Middle frontal gyrus (tissue), 1 donor: Measurements from ENCODE around the gene AKAP6.
"Not testable (repeated sequence)": the region's sequence is repeated elsewhere in the genome, so short reads cannot be mapped to it uniquely, and the experiment has no call there.

Experiments used
- DNase-seq: peaks from one replicate; pipeline ENCODE4 v3.0.0-alpha.2; 2015; ENCODE audit warnings: low spot score; ENCODE audit errors: extremely low spot score

AKAP6 gene

DNA sequence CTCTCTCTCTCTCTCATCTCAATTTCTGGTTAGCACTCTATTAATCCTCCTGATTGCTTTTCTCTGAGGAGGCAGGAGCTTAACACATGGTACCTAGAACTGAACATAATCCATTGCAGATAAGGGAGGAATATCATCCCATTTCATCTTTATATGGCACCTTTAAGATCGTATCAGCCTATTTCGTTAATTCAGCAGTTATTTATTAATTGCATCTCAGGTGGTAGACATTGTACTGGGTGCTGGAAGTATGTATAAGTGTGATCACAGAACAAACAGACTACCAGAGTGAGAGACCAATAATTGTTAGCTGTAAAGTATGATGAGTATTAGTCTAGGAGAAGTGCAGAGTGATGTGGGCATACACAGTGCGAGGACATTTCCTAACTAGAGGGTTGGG lies 39.0 kb downstream of the AKAP6 start:
- no peak for DNase-seq

DNA sequence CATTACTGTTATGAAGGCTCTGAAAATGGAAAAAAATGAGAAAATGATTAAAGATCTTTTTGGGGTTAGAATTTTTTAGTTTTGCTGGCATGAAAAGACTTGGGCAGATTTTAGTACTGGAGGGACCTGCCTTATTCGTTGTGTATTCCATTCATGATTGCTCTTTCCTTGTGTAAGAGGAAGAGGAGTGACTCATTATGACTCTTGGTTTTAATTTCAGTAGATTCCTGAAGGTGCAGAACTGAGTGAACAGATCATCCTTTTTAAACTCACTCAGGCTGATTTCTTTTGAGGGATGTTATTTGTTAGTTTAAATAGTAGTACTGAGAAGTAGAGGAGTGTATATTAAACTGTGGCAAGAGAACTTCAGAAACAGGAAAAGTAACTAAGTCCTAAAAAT lies 41.6 kb downstream of the AKAP6 start:
- DNase-seq, result no peak

DNA sequence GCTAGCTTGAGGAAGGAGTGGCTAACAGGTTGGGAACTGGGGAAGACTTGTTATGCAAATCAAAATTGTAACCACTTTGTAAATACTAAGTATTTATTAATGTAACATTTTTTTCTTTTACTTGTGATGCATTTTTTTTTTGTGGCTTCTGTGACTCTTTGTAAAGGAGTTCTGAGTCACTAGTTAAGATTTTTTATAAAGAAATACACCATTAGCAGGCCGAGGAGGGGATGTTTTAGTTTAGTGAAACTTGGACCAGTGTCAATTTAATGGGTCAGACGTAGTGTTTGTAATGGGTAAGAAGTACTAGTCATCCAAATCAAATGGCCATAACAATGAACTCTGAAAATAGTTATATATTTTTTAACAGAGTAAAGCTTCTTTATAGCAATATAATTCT lies 43.1 kb downstream of the AKAP6 start:
- DNase-seq, result no peak

DNA sequence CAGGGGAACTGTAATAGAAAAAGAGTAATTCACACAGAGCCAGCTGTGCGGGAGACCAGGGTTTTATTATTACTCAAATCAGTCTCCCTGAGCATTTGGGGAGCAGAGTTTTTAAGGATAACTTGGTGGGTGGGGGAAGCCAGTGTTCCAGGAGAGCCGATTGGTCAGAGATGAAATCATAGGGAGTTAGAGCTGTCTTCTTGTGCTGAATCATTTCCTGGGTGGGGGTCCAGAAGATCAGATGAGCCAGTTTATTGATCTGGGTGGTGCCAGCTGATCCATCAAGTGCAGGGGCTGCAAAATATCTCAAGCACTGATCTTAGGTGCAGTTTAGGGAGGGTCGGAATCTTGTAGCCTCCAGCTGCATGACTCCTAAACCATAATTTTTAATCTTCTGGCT lies 44.1 kb downstream of the AKAP6 start:
- not testable (repeated sequence) for DNase-seq

DNA sequence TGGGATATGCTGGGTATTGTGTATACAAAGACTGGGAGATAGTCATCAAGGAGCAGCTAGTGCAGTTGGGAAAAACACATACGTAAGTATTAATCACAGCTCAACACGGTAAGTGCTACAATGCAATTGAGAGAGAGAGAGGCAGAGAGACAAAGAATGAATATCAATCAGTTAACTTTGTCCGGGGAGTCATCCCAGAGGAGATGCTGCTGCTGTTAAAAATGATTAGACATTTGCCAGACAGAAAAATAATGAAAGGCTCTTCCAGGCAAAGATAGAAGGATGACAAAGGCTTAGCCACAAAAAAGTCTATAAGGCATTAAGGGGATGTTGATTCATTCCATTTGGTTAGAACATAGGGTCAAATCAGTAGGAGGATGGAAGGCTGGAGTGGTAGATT lies 45.1 kb downstream of the AKAP6 start:
- DNase-seq, result no peak

DNA sequence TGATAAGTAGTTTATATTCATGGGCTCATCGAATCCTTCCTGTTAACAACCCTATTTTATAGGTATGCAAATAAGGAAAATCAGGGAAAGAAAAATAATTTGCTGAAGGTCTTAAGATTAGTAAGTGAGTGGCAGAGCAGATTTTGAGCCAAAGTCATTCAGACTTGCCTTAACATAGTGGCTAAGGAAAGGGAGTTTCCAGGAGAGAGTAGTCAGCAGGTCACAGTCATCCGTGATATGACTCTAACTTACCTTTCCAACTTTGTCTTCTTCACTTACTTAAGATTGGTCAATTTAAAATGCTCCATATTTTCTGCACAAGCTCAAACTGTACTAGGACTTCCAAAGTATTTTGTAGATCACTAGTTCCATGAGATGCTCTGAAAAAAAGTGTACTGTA lies 46.6 kb downstream of the AKAP6 start:
- no peak for DNase-seq

DNA sequence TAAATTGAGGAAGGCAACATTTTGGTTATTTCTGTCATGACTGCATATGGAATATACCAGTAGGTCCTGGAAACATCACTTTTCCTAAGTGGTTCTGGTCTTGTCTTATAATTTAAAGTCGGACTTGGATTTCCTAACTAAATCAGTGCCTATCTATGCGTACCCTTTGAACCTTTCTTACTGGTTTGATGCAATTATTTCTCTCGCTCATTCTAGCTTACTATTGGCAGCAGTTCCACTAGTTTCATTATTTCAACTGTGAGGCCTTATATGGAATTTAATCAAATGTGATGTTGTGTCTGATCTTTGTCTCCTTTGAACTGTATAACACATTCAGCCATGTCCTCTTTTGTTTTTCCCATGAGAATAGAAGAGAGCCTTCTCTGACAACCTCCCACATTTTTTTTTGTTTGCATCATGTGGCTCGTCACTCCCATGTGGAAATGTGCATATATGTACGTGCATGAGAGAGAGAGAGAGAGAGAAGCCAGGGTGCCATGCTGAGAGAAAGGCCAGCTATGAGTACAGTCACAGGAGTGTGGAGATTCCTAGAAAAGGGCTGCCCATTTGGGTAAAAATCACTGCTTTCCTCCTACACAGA lies 48.0 kb downstream of the AKAP6 start:
- DNase-seq, result no peak

DNA sequence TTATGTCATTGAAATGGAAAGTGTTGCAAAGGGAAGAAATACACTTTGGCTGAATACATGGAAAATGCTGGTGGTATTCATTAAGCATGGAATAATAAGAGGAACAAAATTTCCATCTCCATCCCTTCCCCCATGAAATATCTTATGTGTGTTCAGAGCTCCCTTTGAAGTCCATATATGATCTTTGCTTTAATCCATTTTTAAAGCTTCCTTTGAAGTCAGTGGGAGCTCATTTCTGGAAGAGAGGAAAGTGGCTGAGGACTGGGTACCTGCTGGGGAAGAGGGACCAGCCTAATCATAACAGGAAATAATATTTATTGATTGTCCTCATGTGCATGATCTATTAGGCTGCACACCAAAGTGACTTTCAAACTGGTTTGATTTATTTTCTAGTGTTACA lies 49.2 kb downstream of the AKAP6 start:
- DNase-seq, result no peak

DNA sequence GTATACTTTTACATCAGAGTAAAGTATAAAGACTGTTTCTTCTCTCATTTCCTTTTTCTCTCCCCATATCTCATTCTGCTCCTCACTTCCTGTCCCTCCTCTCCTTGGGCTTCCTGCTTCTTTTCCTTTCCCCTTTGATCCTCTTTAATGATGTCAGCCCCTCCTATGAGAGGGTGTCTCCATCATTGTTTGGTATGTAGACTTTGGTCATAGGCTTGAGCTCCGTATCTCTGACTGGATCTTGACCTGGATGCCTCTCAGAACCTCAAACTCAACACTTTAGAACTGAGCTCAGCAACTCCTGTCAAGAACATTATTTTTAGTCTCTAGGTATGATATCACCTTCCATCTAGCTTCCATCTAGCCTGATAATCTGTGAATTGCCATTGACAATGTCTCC lies 50.3 kb downstream of the AKAP6 start:
- no peak for DNase-seq

DNA sequence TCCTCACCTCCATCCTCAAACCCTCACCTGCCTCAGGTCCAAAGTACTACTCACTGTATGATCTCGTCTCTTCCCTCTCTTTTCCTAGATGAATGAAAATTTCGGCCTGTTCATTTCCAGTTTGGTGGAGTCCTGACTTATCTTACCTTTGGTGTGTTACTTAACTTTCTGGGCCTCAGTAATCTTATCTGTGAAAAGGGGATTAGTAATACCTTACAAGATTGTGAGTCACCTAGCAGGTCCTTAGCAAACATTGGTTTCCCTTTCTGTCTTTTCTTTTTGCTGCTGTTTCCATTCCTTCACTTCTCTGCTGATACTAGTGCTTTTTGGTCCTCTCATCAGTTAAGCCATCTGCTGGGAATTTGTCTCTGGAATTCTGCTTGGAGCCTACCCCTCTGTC lies 52.8 kb downstream of the AKAP6 start:
- no peak for DNase-seq

DNA sequence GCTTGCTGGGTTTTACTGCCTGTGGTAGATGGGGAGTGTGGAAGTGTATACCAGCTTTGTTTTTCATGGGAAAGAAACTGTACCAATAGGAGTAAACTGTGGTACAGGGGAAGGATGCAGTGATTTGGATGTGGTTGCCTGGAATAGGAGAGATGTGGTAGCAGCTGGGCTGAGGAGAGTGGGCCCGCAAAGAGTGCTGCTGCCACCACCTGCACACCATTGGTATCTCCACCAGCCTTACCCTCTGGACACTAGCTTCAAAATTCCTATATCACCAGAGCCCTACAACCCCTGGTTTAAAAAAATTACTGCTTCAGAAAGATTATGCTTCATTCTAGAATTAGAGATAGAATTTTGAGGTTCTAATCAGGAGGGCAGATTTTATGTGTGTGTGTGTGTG lies 53.6 kb downstream of the AKAP6 start:
- DNase-seq, result no peak

DNA sequence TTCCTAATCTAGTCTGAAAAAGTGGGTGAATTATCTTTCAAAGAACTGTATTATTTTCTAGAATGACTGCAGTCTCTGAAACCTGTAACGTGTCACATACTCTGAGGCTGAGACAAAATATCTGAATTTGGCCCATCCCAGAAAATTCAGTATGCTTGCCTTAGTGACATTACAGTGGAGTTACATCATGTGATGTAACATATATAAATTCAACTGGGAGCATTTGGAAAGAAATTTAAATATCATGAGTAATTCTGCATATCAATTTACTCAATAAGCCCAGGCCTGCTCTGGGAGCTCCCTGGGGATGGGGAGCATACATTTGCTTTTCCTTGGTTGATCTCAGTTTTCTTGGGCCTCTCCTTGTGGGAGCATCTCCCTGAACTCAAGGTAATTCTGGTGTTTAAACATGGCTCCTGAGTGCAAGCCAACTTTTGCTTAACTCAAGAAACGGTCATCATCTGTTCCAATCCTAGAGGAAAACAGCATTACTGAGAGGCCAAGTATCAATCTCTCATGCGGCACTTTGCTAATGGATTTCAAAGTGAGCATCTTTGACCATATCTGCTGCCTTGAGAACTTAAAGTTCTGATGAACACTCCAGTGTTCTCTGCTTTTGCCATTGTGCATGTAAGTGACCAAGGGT lies 54.4 kb downstream of the AKAP6 start:
- DNase-seq, result no peak

DNA sequence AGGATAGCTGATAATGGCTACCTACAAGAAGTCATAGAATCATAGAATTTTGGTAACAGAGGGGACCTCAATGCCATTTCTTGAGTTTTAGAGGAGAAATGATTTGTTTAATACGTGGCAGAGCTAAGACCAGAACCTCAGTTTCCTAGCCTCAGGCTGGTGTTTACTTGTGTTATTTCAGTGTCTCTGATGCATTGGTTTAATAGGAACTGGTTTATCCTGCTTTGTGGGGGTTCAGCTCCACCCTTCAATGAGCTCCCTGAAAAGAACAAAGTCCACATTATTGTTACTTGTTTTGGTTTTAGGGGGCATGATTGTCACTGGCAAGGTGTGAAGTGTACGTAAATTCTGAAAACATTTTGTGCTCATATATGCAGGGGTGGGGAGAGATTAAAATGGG lies 55.4 kb downstream of the AKAP6 start:
- no peak for DNase-seq

DNA sequence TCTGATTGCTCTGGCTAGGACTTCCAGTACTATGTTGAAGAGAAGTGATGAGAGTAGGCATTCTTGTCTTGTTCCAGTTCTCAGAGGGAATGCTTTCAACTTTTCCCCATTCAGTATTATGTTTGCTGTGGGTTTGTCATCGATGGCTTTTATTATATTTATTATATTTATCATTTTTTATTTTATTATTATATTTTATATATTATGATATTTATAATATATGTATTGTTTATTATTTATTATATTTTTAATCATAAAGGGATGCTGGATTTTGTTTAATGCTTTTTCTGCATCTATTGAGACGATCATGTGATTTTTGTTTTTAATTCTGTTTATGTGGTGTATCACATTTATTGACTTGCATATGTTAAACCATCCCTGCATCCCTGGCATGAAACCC lies 58.2 kb downstream of the AKAP6 start:
- DNase-seq, result not testable (repeated sequence)

DNA sequence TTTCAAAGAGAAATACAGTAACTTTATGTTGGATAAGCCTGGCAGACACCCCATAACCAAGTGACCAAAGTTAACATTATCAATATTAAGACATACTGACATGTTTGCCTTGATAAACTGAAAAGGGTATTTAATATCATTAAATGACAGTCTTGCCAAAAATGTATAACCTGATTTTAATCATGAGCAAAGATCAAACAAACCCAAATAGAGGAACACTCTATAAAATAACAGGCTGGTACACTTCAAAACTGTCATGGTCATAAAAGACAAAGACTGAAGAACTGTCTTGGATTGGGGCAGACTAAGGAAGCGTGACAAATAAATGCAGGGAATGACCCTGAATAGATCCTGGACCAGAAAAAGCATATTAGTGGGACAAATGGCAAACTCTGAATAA lies 64.0 kb downstream of the AKAP6 start:
- no peak for DNase-seq

DNA sequence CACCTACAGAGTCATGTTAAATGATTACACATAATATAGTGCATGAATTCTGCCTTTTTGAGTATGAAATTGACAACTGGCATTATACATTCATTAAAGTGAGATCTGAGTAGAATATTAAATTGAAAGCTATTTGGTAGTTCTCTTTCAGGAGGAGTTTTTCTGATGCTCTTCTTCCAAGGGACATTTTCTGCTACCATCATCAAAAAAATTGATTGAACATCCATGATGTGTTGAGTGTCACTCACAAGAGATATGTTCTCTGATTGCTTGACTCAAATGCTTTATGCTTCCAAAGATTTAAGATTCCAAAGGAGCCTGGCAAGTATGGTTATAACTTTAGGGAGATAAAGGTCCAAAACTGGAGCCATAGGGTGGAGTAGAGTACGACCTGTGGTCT lies 64.9 kb downstream of the AKAP6 start:
- no peak for DNase-seq

DNA sequence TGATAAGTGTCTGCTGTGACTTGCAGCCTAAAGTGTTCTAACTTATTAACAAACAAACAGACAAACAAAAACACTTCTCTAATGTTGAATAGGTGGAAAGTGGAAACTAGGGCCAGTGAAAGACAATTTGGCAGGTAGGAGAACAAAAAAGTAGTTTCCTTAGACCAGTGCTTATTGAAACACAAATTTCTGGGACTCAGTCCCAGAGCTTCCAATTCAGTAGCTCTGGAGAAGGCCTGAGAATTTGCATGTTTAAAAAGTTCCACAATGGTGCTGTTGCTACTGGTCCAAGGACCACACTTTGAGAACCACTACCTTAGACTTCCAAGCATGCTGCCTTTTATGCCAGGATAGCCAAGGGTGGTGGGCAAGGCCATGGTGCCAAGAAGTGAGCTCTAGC lies 67.8 kb downstream of the AKAP6 start:
- no peak for DNase-seq

DNA sequence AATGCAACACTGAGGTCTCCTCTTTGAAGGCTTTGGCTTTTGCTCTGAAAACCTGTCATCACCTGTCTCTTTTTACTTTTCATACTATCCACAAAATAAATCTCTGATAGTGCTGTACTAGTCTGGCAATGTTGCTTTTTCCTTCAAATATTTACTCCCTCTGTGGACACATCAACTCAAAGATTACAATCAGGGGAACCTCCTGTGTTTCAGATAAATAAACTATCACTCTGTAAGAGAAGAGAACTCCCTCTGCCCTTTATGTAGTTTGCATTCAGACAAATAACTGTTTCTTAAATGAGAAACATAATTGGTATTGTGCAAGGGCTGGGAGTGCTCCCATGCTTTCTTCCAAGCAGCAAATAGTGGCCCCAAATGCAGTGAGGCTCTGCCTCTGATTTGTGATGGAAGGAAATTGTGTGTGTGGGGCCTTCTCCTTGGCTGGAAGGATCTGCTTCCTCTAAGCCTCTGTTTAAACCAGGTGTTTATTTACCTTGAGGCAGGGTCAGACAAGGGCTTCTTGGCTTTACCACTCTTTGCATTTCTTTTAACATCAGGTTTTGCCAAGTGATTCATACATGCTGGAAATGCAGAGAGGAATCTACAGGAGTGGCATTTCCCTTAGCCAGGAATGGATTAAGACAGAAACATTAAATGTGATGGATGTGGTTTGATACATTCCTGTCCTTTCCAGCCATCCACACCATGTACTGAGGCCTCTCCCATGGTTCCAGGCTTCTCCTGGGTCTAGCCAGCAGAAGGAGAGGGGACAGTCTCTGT lies 69.0 kb downstream of the AKAP6 start:
- DNase-seq, result no peak

DNA sequence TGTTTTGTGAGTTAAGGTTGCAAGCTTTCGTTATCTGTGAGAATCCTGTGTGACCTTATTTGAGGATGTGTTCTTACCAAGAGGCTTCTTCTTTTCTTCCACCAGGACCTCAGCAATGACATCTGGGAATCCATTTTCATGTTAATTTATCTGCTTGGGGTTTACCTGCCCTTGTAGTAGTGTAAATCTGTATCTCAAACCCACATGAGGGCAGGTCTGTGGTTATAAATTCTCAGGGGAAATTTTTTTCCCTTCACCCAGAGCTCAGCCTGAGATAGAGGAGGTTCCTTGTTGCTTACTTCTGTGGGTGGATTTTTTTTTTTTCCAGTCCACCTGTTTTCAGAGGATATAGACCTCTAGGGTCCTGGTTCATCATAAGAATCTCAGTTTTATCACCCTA lies 70.8 kb downstream of the AKAP6 start:
- DNase-seq, result no peak

DNA sequence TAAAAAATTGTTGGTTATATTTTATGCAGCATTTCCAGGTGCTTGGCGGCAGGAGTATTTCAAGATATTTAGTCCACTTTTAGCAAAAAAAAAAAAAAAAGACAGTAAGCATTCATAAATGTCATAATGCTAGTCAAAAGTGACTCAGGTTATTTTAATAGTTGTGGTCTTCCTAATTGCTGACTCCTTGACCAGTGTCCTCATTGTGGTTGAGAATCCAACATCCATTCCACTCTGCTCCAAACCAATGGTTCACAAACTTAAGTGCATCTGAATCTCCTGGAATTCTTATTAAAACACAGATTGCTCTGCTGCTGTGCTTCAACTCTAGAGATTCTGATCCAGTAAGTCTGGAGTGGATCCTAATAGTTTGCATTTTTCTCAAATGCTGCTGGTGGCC lies 71.4 kb downstream of the AKAP6 start:
- DNase-seq, result no peak

DNA sequence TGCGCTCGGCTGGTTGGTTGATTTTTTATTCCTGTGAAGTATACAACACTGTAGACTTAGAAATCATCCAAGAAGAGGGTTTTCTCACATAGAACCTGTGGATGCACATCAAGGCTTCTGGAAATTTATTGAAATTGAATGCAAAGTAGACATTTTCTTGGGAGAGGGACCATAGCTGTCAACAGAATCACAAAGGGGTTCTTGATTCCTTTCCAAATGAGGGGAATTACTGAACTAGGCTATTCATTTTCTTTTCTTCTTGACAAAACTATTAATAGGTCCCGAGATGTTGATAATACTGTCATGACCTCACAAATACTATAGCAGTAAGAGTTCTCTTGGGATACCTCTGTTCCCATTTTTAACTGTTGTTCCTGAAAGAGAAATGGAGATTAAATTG lies 73.9 kb downstream of the AKAP6 start:
- DNase-seq, result no peak

DNA sequence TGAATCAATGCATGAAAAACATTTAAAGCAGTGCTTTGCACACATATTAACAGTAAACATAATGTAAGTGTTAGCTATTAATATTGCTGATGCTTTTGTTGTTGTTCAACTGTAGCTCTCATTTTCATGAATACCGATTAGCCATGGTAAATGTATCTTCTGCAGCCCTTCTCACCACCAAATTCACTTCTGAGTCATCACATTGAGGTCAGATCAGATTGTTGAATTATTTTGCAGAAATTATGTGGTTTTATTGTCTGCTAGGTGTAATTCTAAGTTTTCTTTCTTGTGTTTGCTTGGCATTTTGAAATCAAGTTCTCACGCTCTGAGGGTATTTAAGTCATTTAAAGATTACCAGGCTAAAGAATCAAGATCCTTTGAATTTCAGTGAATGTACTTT lies 74.6 kb downstream of the AKAP6 start:
- DNase-seq, result no peak
